Panc1 (cell line): ENCODE results near the gene TPM4. TPM values are rescaled to one million over a fixed set of nuclear protein-coding genes. Genes with fewer than 3 reads are reported as not detected.

Source experiments
- ATAC-seq: fragments of 200-7000 bp; cut with Tn5 transposase; 2 replicates; pipeline ENCODE4 v1.9.1; 2020; ENCODE audit warnings: mild to moderate bottlenecking, moderate library complexity
- BruUV-seq: library from RNA; stranded (reverse); fragments of 400-500 nt; replicated peaks from 2 replicates; lab custom pipeline; 2021; lab: Mats Ljungman, UMichigan
- CTCF ChIA-PET: fragments of 300-600 bp; sonication (Branson Sonifier 250); formaldehyde crosslinking; loops from one replicate; lab custom pipeline; 2022; ENCODE audit warnings: antibody characterized with exemption; lab: Charles Lee
- POLR2A ChIA-PET: fragments of 300-600 bp; sonication (Branson Sonifier 250); formaldehyde crosslinking; loops from one replicate; lab custom pipeline; 2022; ENCODE audit warnings: antibody characterized with exemption; lab: Charles Lee
- DNase-seq: peaks from one replicate; pipeline ENCODE4 v3.0.0-alpha.2; 2010; ENCODE audit warnings: low read depth, low spot score
- H3K27ac ChIP-seq: 2 replicates; pipeline ENCODE4 v1.5.1; 2011; ENCODE audit warnings: mild to moderate bottlenecking, low read length, inconsistent platforms
- H3K27me3 ChIP-seq: fragments of 200-500 bp; sonication (Bioruptor generic); 2 replicates; pipeline ENCODE4 v1.6.0; 2014; ENCODE audit warnings: low read length, inconsistent platforms; ENCODE audit not compliant: control insufficient read depth, insufficient read depth
- H3K36me3 ChIP-seq: fragments of 200-500 bp; sonication (Bioruptor generic); 2 replicates; pipeline ENCODE4 v1.5.1; 2014; ENCODE audit warnings: inconsistent platforms, mild to moderate bottlenecking, low read length, moderate library complexity; ENCODE audit not compliant: control insufficient read depth, insufficient read depth
- H3K4me1 ChIP-seq: 2 replicates; pipeline ENCODE4 v1.5.1; 2011; ENCODE audit warnings: inconsistent platforms, mild to moderate bottlenecking, low read length, moderate library complexity; ENCODE audit not compliant: control insufficient read depth, insufficient read depth
- H3K4me3 ChIP-seq, 2 experiments: 2 replicates each; pipeline ENCODE4 v1.5.1; 2011 to 2012; ENCODE audit warnings: low read depth in 2 of 2, low read length in 2 of 2, mild to moderate bottlenecking in 2 of 2, inconsistent platforms in 1 of 2, moderate library complexity in 1 of 2
- H3K9me3 ChIP-seq: fragments of 200-500 bp; sonication (Bioruptor generic); 2 replicates; pipeline ENCODE4 v1.5.1; 2014; ENCODE audit warnings: low read depth, mild to moderate bottlenecking, inconsistent platforms, low read length, moderate library complexity; ENCODE audit not compliant: control insufficient read depth, insufficient read depth
- CTCF ChIP-seq: fragments of 450-650 bp; IDR thresholded peaks from 2 replicates; pipeline ENCODE4 v1.5.1; 2017; ENCODE audit warnings: mild to moderate bottlenecking
- POLR2AphosphoS5 ChIP-seq: IDR thresholded peaks from 2 replicates; pipeline ENCODE4 v1.6.1; 2012; ENCODE audit warnings: mild to moderate bottlenecking, low read depth, low read length, moderate library complexity
- REST ChIP-seq, 2 experiments: IDR thresholded peaks; 2 replicates each; pipeline ENCODE4 v1.6.1; 2011 to 2012; ENCODE audit warnings: low read depth in 2 of 2, control low read depth in 1 of 2, low read length in 1 of 2, mild to moderate bottlenecking in 1 of 2, moderate library complexity in 1 of 2; ENCODE audit not compliant: insufficient read depth in 1 of 2
- SIN3A ChIP-seq: IDR thresholded peaks from 2 replicates; pipeline ENCODE4 v1.6.1; 2012; ENCODE audit warnings: low read depth, mild to moderate bottlenecking, low read length, moderate library complexity, borderline replicate concordance; ENCODE audit not compliant: insufficient read depth
- TCF7L2 ChIP-seq: IDR thresholded peaks from 2 replicates; pipeline ENCODE4 v1.6.1; 2011; ENCODE audit warnings: mild to moderate bottlenecking, low read depth, low read length, inconsistent platforms
- in situ Hi-C: cut with HindIII; loops from 2 replicates; pipeline ENCODE4 v1.10.0; 2016; ENCODE audit warnings: low sequenced_read_pairs, low pct_unique_long_range_greater_than_20kb
- intact Hi-C: fragments of 100-400 bp; cut with micrococcal nuclease; formaldehyde crosslinking; loops from one replicate; pipeline ENCODE4 v1.10.0; 2022; ENCODE audit not compliant: unreplicated experiment
- total RNA-seq: library from RNA; stranded (reverse); gene quantifications from one replicate; pipeline ENCODE4 v1.2.1, GENCODE V29; 2021; ENCODE audit not compliant: unreplicated experiment

The TPM4 gene
- total RNA-seq, 1 experiment from 2014 or later = 165 TPM

- ChIA-PET CTCF (interaction anchor here (0.6 kb wide), 1 partner anchor 349 kb away, joined by 6 read pairs; no protein-coding TSS in a partner anchor), POLR2A (no interaction called here)
- intact Hi-C loops (no loop called here), in situ Hi-C loops (no loop called here)
- TF ChIP-seq REST (IDR thresholded peaks at IDR 0.05; ENCODE audit: insufficient read depth in 1 of 2, low read depth in 2 of 2, low read length in 1 of 2) (no peak), CTCF (no peak), TCF7L2 (no peak), SIN3A (no peak), POLR2AphosphoS5 (no peak)
- no peak for DNase-seq
- Histone ChIP-seq H3K4me1 (no peaks in the 10 kb centered on the region), H3K36me3 (no peaks in the 10 kb centered on the region), H3K4me3 (no peak overlapping the region), H3K27ac (no peak overlapping the region), H3K9me3 (no peaks in the 10 kb centered on the region), H3K27me3 (no peaks in the 10 kb centered on the region)
- BruUV-seq = no TSS peak
- ATAC-seq = no peak
These were observed 30.4 kb upstream of the TPM4 start for GRCh38 chr19:16045893-16046292.

- no peak overlapping the region for H3K4me3 ChIP-seq
- in situ Hi-C loops (no loop called here), intact Hi-C loops (no loop called here)
- H3K27ac ChIP-seq = no peak overlapping the region
- no peaks in the 10 kb centered on the region for H3K4me1 ChIP-seq
- TF ChIP-seq SIN3A = no peak
- no peak for TF ChIP-seq TCF7L2
- TF ChIP-seq CTCF = no peak
- no peak for TF ChIP-seq REST (IDR thresholded peaks at IDR 0.05; ENCODE audit: insufficient read depth in 1 of 2, low read depth in 2 of 2, low read length in 1 of 2)
- no peak for TF ChIP-seq POLR2AphosphoS5
- no peak for ATAC-seq
- no peaks in the 10 kb centered on the region for H3K9me3 ChIP-seq
- no peaks in the 10 kb centered on the region for H3K27me3 ChIP-seq
- H3K36me3 ChIP-seq = no peaks in the 10 kb centered on the region
- BruUV-seq = no TSS peak
- ChIA-PET POLR2A (no interaction called here), CTCF (no interaction called here)
- DNase-seq = no peak
These were observed 27.7 kb upstream of the TPM4 start for GRCh38 chr19:16048583-16048982.
